GOT3 (cell line): ENCODE measurements around the gene HOXC10.

Experiments used
- DNase-seq: peaks from one replicate; lab custom pipeline; 2025; ENCODE audit warnings: mixed read lengths; lab: John Stamatoyannopoulos, UW

Gene HOXC10

DNA sequence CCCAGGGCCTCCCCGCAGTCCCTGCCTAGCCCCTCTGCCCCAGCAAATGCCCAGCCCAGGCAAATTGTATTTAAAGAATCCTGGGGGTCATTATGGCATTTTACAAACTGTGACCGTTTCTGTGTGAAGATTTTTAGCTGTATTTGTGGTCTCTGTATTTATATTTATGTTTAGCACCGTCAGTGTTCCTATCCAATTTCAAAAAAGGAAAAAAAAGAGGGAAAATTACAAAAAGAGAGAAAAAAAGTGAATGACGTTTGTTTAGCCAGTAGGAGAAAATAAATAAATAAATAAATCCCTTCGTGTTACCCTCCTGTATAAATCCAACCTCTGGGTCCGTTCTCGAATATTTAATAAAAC lies 45.5 kb downstream of the HOXC10 start:
- DNase-seq: no peak

DNA sequence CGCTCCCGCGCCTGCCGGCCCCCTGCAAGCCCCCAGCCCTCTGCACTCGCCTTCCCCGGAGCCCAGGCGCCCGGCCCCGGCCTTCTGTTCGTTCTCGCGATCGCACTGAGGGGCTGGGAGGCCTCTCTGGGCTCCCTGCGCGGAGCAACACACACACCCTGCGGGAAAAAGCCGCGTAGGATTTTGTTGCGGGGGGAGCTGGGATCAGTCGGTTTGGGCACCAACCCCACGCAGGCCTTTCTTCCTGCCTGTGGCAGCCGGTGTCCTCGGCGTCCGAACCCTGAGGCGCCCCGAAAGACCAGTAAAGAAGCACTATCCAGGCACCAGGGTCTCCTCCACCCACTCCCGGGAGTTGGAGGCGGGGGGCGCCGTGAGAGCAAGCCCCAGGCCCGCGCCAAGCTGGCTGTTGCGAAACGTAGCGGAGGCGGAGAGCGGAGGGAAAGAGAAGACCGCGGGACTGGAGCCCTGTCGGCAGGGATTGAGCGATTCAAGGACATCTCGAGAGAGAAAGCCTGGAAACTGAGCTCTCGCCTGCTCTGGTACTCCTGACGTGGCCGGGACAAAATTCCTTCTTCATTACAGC lies 46.0 kb downstream of the HOXC10 start:
- DNase-seq: no peak

DNA sequence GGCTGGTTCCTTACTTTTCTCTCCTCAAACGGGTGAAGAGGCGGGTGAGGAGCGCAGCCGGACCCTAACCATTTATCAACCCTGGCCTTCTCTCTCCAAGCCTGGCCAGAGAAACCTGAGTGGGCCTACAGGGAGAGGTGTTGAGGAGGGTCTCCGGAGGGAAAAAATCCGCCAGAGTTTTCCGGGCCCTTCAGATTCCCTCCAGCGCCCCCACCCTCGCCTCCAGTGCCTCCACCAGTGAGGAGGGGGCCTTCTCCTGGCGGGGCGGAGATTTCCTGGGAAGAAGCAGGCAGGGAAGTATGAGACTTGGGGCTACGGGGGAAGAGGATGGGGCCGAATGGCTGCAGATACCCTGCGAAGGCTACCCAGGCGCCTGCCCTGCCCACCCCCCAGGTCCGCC lies 46.5 kb downstream of the HOXC10 start:
- no peak for DNase-seq

GRCh38 chr12:54032086-54032619 lies 47.2 kb downstream of the HOXC10 start:
- DNase-seq: no peak

- DNase-seq: peak; percentile 15
Observed at GRCh38 chr12:54032627-54033100, 47.7 kb downstream of the HOXC10 start, which contains the start of gene HOXC5. Gene HOXC5, plus strand, starts transcription at chr12:54033050. Its CDS starts 73 bp downstream, at chr12:54033123.

DNA sequence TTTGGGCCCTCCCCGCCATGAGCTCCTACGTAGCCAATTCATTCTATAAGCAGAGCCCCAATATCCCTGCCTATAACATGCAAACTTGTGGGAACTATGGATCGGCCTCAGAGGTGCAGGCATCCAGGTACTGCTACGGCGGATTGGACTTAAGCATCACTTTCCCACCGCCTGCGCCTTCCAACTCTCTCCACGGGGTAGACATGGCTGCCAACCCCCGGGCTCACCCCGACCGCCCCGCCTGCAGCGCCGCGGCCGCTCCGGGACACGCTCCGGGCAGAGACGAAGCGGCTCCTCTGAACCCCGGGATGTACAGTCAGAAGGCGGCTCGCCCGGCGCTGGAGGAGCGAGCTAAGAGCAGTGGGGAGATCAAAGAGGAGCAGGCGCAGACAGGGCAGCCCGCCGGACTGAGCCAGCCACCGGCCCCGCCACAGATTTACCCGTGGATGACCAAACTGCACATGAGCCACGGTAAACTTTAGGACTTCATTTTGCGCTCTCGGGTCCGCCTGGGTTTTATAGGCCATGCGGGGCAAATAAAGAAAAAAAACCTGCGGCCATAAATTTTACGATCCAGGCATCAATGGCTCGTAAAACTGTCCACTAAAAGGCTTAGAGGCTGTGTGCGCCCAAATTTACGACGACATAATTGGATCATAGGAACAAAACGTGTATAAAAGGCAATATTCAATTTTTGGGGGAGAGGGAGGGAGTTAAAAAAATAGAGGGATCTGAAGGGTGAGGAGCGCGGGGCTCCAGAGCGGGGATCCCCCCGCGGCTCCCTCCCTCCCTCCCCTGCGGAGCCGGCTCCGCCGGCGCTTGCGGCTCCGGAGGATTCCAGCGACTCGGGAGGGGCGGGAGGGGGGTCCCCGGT lies 48.4 kb downstream of the HOXC10 start:
- no peak for DNase-seq

DNA sequence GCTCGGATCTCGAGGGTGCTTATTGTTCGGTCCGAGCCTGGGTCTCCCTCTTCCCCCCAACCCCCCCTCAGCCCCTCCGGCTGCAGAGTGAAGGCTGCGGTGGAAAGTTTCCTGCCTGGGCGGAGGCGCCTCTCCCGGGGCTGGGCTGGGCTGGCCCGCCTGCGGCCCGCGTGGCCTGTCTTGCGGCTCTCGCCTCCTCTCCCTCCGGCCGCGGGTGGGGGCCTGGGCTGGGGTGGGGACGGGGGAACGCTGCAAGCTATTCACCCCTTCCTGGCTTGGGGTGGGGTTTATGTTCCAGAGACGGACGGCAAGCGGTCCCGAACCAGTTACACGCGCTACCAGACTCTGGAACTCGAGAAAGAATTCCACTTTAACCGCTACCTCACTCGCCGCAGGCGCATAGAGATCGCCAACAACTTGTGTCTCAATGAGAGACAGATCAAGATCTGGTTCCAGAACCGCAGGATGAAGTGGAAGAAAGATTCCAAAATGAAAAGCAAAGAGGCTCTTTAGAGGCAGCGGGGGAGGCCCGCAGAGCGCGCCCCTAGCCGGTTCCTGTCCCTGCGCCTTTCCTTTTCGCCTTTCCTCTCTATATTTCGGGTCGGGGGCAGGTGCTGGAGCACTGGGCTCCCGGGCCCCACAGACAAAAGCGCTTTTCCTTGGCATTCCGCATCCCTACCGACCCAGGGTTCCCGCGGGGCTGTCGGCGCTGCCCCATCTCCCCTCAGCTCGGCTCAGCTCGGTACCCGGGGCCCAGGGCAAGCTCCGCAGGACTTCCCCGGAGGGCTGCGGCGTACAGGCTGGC lies 49.2 kb downstream of the HOXC10 start:
- DNase-seq: no peak

DNA sequence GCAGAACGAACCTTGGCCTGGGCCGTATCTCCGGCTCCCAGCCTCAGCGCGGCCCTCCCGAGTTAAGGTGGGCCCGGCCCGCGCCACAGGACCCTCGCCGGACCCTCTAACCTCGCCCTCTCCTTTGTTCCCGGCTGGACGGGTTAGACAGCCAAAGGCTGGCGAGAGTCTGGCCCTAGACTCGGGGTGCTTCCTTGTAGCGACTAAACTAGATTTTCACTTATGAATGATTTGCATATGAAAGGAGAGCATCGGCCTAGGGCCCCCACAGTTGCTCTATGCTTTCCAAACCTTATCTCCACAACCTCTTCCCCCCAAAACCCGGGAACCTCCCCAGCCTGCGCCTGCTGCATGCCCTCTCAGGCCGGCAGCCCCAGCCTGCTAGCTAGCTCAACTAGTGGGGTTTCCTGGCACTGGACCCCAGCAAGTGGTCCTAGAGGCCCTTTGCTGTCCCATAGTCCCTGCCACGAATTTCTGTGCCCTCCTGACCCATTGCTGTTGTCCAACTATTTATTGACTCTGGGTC lies 49.9 kb downstream of the HOXC10 start:
- no peak for DNase-seq

GRCh38 chr12:54035568-54036264 lies 50.8 kb downstream of the HOXC10 start:
- no peak for DNase-seq

GRCh38 chr12:54036620-54037359 lies 51.8 kb downstream of the HOXC10 start:
- DNase-seq: no peak

DNA sequence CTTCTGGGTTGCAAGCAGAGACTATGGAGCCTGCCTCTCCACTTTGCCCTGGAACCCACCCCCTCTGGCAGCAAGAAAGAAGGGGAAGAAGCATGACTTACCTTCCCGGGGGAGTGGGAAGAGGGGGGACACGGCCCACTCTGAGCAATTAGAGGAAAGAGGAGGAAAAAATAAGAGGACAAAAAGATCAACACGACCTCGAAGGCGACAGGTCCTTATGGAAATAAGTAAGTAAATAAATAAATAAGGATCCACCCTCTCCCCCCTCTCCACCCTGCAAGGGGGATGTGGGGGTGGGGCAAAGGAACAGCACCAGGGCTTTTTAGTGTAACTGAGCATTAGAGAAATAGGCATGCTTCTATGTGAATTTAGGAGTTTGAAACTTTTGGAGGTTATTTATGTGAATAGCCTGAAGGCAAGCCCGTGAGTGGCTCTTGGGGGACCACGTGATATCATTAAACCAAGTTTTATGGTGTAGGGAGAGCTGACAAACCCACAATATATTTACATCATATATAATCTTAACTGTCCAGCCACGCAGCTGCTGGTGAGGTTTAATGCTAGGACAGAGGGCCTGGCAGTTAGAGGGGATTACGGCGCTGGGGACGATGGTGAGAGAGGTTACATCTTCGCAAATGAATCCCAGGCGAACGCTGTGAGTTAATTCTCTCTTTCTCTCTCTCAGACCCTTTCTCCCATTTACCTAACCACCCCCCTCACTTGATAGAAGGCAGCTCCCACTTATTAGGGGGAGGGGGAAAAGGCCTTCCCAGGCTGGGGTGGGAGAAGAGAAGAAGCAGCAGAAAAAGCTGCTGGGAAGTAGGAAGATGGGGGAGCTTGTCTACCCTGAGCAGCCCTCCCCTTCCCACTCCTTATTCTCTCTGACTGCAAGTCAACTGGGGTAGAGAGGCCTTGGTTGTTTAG lies 52.7 kb downstream of the HOXC10 start:
- DNase-seq: no peak

DNA sequence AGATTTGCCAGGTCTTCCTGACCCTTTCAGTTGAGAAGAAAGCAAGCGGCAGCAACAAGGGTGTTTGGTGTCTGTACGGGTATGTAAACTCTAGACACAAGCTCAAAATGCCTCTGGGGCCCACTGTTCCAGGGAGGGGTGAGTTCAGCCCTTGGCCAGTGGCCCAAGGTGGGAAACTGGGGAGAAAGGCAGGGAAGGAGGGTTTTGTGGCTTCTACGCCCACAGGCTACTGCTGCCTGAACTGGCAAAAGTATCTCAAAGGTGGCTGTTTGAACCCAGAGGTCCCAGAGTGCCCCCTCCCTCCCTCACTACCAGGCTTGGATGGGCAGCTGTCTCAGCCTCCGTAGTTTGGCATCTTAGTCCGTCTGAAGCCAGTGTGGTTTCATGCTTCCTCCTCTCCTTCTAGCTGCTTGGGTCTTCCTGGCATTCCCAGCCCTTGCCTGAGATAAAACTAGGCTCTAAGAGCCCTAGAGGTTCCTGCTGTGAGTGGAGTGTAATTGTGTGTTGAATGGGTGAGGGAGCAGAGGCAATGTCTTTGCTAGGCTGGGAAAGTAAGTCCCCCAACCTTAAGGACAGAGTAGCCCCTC lies 53.4 kb downstream of the HOXC10 start:
- DNase-seq: no peak

DNA sequence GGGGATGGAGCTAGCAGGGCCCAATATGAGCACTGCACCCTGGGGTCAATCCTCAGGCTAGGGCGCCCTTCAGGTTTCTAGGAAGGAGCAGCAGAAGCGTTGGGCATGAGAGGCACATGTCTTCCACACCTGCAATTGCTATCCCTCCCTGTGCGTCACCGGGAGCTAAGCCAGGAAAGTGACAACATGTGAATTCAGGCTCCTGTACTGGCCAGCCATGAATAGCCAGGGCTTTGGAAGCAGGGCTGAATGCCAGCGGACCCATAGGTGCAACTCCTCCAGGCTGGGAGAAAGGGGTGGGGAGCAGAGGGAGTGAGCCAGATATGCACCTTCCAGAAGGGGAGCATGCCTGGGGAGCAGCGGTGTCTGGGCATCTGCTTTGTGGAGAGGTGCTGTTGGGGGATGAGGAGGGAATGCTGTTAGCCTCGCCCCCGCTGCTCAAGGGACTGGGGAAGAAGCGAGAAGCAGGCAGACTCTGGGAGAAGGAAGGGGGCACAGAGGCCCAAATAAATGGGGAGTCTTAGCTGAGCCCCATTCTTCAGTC lies 54.0 kb downstream of the HOXC10 start:
- no peak for DNase-seq

DNA sequence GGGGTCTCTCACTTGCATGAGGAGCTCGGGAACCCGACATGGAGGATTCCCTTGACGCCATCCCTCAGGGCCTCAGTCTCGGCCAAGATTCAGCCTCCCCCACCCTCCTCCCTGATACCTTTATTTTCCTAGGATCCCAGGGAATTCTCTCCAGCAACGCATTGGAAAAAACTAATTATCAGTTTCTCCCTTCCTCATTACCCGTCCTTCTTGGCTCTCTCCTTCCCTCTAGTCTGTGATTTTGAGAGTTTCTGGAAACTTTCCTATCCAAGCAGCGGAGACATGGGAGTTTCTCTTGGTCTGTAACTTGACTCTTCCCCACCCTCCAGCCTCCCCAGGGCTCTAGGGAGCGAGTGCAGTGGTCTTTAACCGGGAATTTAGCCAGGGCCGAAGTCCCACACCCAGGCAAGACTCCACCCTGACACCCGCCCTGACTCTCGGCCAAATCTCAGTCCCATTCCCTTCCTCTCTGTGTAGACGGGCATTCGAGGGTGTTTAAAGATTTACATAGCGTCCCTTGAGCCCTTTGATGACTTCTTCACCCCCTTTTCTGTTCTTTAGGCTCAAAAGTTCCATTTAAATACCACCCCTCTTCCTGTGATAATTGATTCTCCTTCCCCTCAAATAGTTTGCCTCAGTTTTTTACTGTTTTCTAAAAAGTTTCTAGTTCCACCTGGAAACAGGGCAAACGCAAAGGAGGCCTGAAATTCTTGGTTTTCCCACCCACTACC lies 54.6 kb downstream of the HOXC10 start:
- DNase-seq: no peak
